AG04449 (cell line): ENCODE data around the gene KBTBD13.

Experiments
- CTCF ChIA-PET: fragments of 350-600 bp; formaldehyde crosslinking; extraction: SDS; loops from one replicate; lab custom pipeline; 2021; ENCODE audit warnings: antibody characterized with exemption; lab: Yijun Ruan, JAX
- POLR2A ChIA-PET: fragments of 400-600, 350-600 bp; formaldehyde crosslinking; extraction: SDS; loops from one replicate; lab custom pipeline; 2020; ENCODE audit warnings: antibody characterized with exemption, inconsistent platforms; lab: Yijun Ruan, JAX
- DNase-seq: peaks from one replicate; pipeline ENCODE4 v3.0.0-alpha.2; 2010; ENCODE audit warnings: low read depth, low spot score
- H3K4me3 ChIP-seq: 2 replicates; pipeline ENCODE4 v1.5.1; 2011; ENCODE audit warnings: low read depth, mild to moderate bottlenecking, control low read depth, low read length
- CTCF ChIP-seq: IDR thresholded peaks from one replicate; pipeline ENCODE4 v1.5.1; 2011; ENCODE audit warnings: mild to moderate bottlenecking, moderate library complexity, low read length, control low read depth, inconsistent platforms; ENCODE audit not compliant: insufficient read depth; ENCODE audit errors: missing control alignments

KBTBD13 gene

GRCh38 chr15:65055201-65055870 is 21.2 kb upstream of the KBTBD13 start:
- TF ChIP-seq CTCF: no peak
- CTCF ChIA-PET: interaction anchor here (0.7 to 8.0 kb wide), 18 partner anchors 11 to 327 kb away, joined by 3 to 338 read pairs (median 16); partner anchors contain the start of genes KBTBD13, RASL12, SLC51B and UBAP1L
- DNase-seq: no peak
- POLR2A ChIA-PET: interaction anchor here (1.0 kb wide), 1 partner anchor 249 kb away, joined by 3 read pairs; the partner anchor contains the start of gene RNU5B-1
- no peak overlapping the region for H3K4me3 ChIP-seq

GRCh38 chr15:65056106-65056505 is 20.4 kb upstream of the KBTBD13 start:
- no peak for DNase-seq
- TF ChIP-seq CTCF: no peak
- ChIA-PET CTCF (interaction anchor here (0.9 to 8.0 kb wide), 13 partner anchors 10 to 328 kb away, joined by 3 to 338 read pairs (median 23); partner anchors contain the start of genes KBTBD13, RASL12 and SLC51B), POLR2A (interaction anchor here (1.0 kb wide), 1 partner anchor 249 kb away, joined by 3 read pairs; the partner anchor contains the start of gene RNU5B-1)
- no peak overlapping the region for H3K4me3 ChIP-seq

GRCh38 chr15:65056868-65057548 is 19.5 kb upstream of the KBTBD13 start:
- POLR2A ChIA-PET: no interaction called here

GRCh38 chr15:65057549-65057940 is 19.0 kb upstream of the KBTBD13 start:
- POLR2A ChIA-PET: no interaction called here
- CTCF ChIA-PET: interaction anchor here (4.4 to 8.0 kb wide), 3 partner anchors 9 to 23 kb away, joined by 29 to 135 read pairs (median 109); partner anchors contain the start of genes KBTBD13 and RASL12
- H3K4me3 ChIP-seq: no peak overlapping the region
- TF ChIP-seq CTCF: no peak
- no peak for DNase-seq

More at GRCh38 chr15:65056868-65057548, 19.5 kb upstream of the KBTBD13 start:
- no peak for TF ChIP-seq CTCF
- CTCF ChIA-PET: interaction anchor here (0.9 to 8.0 kb wide), 7 partner anchors 10 to 94 kb away, joined by 3 to 338 read pairs (median 29); partner anchors contain the start of genes KBTBD13 and RASL12
- no peak overlapping the region for H3K4me3 ChIP-seq
- DNase-seq: no peak

GRCh38 chr15:65058394-65059368 is 17.9 kb upstream of the KBTBD13 start:
- no peak for DNase-seq
- ChIA-PET POLR2A (no interaction called here), CTCF (interaction anchor here (0.8 to 7.2 kb wide), 3 partner anchors 8 to 22 kb away, joined by 3 to 109 read pairs (median 12); partner anchors contain the start of gene KBTBD13)
- H3K4me3 ChIP-seq: no peak overlapping the region
- TF ChIP-seq CTCF: no peak
